MM.1S (cell line): ENCODE results near the gene KIAA1549.

Experiments used
- DNase-seq: peaks from one replicate; pipeline ENCODE4 v3.0.0-alpha.2; 2015
- H2AFZ ChIP-seq: fragments of 300-600 bp; sonication (generic); 2 replicates; pipeline ENCODE4 v1.6.0; 2016; ENCODE audit warnings: antibody characterized with exemption, low read length
- H3F3A ChIP-seq: fragments of 300-600 bp; sonication (generic); 2 replicates; pipeline ENCODE4 v1.6.1; 2016; ENCODE audit warnings: mild to moderate bottlenecking, antibody characterized with exemption, low read length, moderate library complexity, mixed read lengths; ENCODE audit not compliant: insufficient read depth
- H3K27ac ChIP-seq: fragments of 300-600 bp; sonication (generic); 2 replicates; pipeline ENCODE4 v1.5.1; 2016; ENCODE audit warnings: mild to moderate bottlenecking, low read length
- H3K27me3 ChIP-seq: fragments of 300-600 bp; sonication (generic); replicated peaks from 2 replicates; pipeline ENCODE4 v1.6.0; 2016; ENCODE audit warnings: low read length; ENCODE audit not compliant: insufficient read depth
- H3K36me3 ChIP-seq: fragments of 300-600 bp; sonication (generic); replicated peaks from 2 replicates; pipeline ENCODE4 v1.6.1; 2016; ENCODE audit warnings: mild to moderate bottlenecking, low read length, mixed read lengths; ENCODE audit not compliant: insufficient read depth
- H3K4me1 ChIP-seq: fragments of 300-600 bp; sonication (generic); 2 replicates; pipeline ENCODE4 v1.6.1; 2016; ENCODE audit warnings: low read length, mixed read lengths
- H3K4me2 ChIP-seq: fragments of 300-600 bp; sonication (generic); 2 replicates; pipeline ENCODE4 v1.6.0; 2016; ENCODE audit warnings: low read depth, low read length
- H3K4me3 ChIP-seq: fragments of 300-600 bp; sonication (generic); 2 replicates; pipeline ENCODE4 v1.5.1; 2016; ENCODE audit warnings: low read length, mixed read lengths
- H3K79me2 ChIP-seq: fragments of 300-600 bp; sonication (generic); 2 replicates; pipeline ENCODE4 v1.6.1; 2016; ENCODE audit warnings: mixed run types, low read length, mixed read lengths
- H3K9ac ChIP-seq: fragments of 300-600 bp; sonication (generic); 2 replicates; pipeline ENCODE4 v1.6.1; 2016; ENCODE audit warnings: low read length, mixed read lengths
- H3K9me2 ChIP-seq: fragments of 300-600 bp; sonication (generic); replicated peaks from 2 replicates; pipeline ENCODE4 v1.6.1; 2016; ENCODE audit warnings: mild to moderate bottlenecking, low read length, mixed read lengths; ENCODE audit not compliant: insufficient read depth
- H3K9me3 ChIP-seq: fragments of 300-600 bp; sonication (generic); replicated peaks from 2 replicates; pipeline ENCODE4 v1.6.1; 2016; ENCODE audit warnings: mild to moderate bottlenecking, low read length, mixed read lengths; ENCODE audit not compliant: insufficient read depth
- H4K20me1 ChIP-seq: fragments of 300-600 bp; sonication (generic); 2 replicates; pipeline ENCODE4 v1.6.1; 2016; ENCODE audit warnings: mild to moderate bottlenecking, low read length, moderate library complexity, mixed read lengths; ENCODE audit not compliant: insufficient read depth
- CTCF ChIP-seq: fragments of 300-600 bp; sonication (generic); IDR thresholded peaks from 2 replicates; pipeline ENCODE4 v1.5.1; 2016; ENCODE audit warnings: antibody characterized with exemption, low read length, mixed read lengths
- EZH2 ChIP-seq: fragments of 300-600 bp; sonication (generic); optimal IDR thresholded peaks from 2 replicates; pipeline ENCODE3; 2017; ENCODE audit warnings: low read depth, mild to moderate bottlenecking, antibody characterized with exemption, low read length, mixed read lengths
- EZH2phosphoT487 ChIP-seq: fragments of 300-600 bp; sonication (generic); IDR thresholded peaks from 2 replicates; pipeline ENCODE4 v1.6.1; 2018; ENCODE audit warnings: antibody characterized with exemption, low read length

Gene KIAA1549

GRCh38 chr7:138843632-138844580 lies 137.3 kb downstream of the KIAA1549 start:
- Histone ChIP-seq H3F3A (no peaks in the 10 kb centered on the region), H3K9ac (no peak overlapping the region), H3K4me2 (no peak overlapping the region), H2AFZ (no peak overlapping the region), H3K9me3 (no peaks in the 10 kb centered on the region), H4K20me1 (no peaks in the 10 kb centered on the region), H3K9me2 (no peaks in the 10 kb centered on the region), H3K36me3 (no peaks in the 10 kb centered on the region), H3K27ac (no peak overlapping the region), H3K79me2 (no peaks in the 10 kb centered on the region), H3K4me3 (no peak overlapping the region), H3K27me3 (no peaks in the 10 kb centered on the region), H3K4me1 (no peaks in the 10 kb centered on the region)
- no peak for DNase-seq
- TF ChIP-seq EZH2phosphoT487 (no peak), CTCF (no peak), EZH2 (no peak)

GRCh38 chr7:138842111-138842510 lies 139.1 kb downstream of the KIAA1549 start:
- Histone ChIP-seq H3K4me3 (no peak overlapping the region), H3K9me2 (no peaks in the 10 kb centered on the region), H3K4me1 (no peaks in the 10 kb centered on the region), H3K36me3 (no peaks in the 10 kb centered on the region), H3K79me2 (no peaks in the 10 kb centered on the region), H3K9me3 (no peaks in the 10 kb centered on the region), H3K27ac (no peak overlapping the region), H3F3A (no peaks in the 10 kb centered on the region), H3K9ac (no peak overlapping the region), H4K20me1 (no peaks in the 10 kb centered on the region), H3K4me2 (no peak overlapping the region), H2AFZ (no peak overlapping the region), H3K27me3 (no peaks in the 10 kb centered on the region)
- TF ChIP-seq CTCF (no peak), EZH2phosphoT487 (no peak)
- no peak for DNase-seq

GRCh38 chr7:138838166-138838565 lies 143.0 kb downstream of the KIAA1549 start:
- Histone ChIP-seq H3K4me2 (no peak overlapping the region), H3K9ac (no peak overlapping the region), H3F3A (no peaks in the 10 kb centered on the region), H3K9me3 (no peaks in the 10 kb centered on the region), H2AFZ (no peak overlapping the region), H3K4me1 (no peaks in the 10 kb centered on the region), H3K36me3 (no peaks in the 10 kb centered on the region), H3K27ac (no peak overlapping the region), H3K4me3 (no peak overlapping the region), H4K20me1 (no peaks in the 10 kb centered on the region), H3K27me3 (no peaks in the 10 kb centered on the region), H3K79me2 (no peaks in the 10 kb centered on the region), H3K9me2 (no peaks in the 10 kb centered on the region)
- no peak for DNase-seq
- no peak for TF ChIP-seq EZH2phosphoT487
- no peak for TF ChIP-seq CTCF
- no peak for TF ChIP-seq EZH2
